Ishikawa (cell line): ENCODE data around the gene PLCB1.

Experiments used
- CEBPB ChIP-seq: IDR thresholded peaks from 2 replicates; pipeline ENCODE4 v1.6.1; 2012
- CREB1 ChIP-seq: IDR thresholded peaks from 2 replicates; pipeline ENCODE4 v1.6.1; 2012; ENCODE audit warnings: low read depth
- EGR1 ChIP-seq: IDR thresholded peaks from 2 replicates; pipeline ENCODE4 v1.6.1; 2012
- EP300 ChIP-seq: IDR thresholded peaks from 2 replicates; pipeline ENCODE4 v1.6.1; 2012; ENCODE audit warnings: borderline replicate concordance
- FOXM1 ChIP-seq: IDR thresholded peaks from 2 replicates; pipeline ENCODE4 v1.6.1; 2012; ENCODE audit warnings: low read depth, borderline replicate concordance
- NFIC ChIP-seq: IDR thresholded peaks from 2 replicates; pipeline ENCODE4 v1.6.1; 2012
- RAD21 ChIP-seq: IDR thresholded peaks from 2 replicates; pipeline ENCODE4 v1.6.1; 2012; ENCODE audit warnings: low read depth
- TAF1 ChIP-seq: IDR thresholded peaks from 2 replicates; pipeline ENCODE4 v1.6.1; 2012; ENCODE audit warnings: low read depth, mild to moderate bottlenecking
- TCF12 ChIP-seq: IDR thresholded peaks from 2 replicates; pipeline ENCODE4 v1.6.1; 2012; ENCODE audit warnings: low read depth
- TEAD4 ChIP-seq: IDR thresholded peaks from 2 replicates; pipeline ENCODE4 v1.6.1; 2012
- YY1 ChIP-seq: IDR thresholded peaks from 2 replicates; pipeline ENCODE4 v1.6.1; 2012; ENCODE audit warnings: low read depth
- ZBTB7A ChIP-seq: IDR thresholded peaks from 2 replicates; pipeline ENCODE4 v1.6.1; 2012; ENCODE audit warnings: low read depth
- TF ChIP-seq, protein P1 (sequence below): IDR thresholded peaks from 2 replicates; pipeline ENCODE4 v1.6.1; 2012; ENCODE audit warnings: low read depth, mild to moderate bottlenecking
- TF ChIP-seq, protein P2 (sequence below): IDR thresholded peaks from 2 replicates; pipeline ENCODE4 v1.6.1; 2012
- TF ChIP-seq, protein P3 (sequence below): IDR thresholded peaks from 2 replicates; pipeline ENCODE4 v1.6.1; 2012

The PLCB1 gene

GRCh38 chr20:8175741-8176675, 43.9 kb downstream of the PLCB1 start:
- TF ChIP-seq CEBPB (no peak), FOXM1 (no peak), RAD21 (no peak), NFIC (no peak), TAF1 (no peak), YY1 (no peak)
- TF ChIP-seq, protein P1, sequence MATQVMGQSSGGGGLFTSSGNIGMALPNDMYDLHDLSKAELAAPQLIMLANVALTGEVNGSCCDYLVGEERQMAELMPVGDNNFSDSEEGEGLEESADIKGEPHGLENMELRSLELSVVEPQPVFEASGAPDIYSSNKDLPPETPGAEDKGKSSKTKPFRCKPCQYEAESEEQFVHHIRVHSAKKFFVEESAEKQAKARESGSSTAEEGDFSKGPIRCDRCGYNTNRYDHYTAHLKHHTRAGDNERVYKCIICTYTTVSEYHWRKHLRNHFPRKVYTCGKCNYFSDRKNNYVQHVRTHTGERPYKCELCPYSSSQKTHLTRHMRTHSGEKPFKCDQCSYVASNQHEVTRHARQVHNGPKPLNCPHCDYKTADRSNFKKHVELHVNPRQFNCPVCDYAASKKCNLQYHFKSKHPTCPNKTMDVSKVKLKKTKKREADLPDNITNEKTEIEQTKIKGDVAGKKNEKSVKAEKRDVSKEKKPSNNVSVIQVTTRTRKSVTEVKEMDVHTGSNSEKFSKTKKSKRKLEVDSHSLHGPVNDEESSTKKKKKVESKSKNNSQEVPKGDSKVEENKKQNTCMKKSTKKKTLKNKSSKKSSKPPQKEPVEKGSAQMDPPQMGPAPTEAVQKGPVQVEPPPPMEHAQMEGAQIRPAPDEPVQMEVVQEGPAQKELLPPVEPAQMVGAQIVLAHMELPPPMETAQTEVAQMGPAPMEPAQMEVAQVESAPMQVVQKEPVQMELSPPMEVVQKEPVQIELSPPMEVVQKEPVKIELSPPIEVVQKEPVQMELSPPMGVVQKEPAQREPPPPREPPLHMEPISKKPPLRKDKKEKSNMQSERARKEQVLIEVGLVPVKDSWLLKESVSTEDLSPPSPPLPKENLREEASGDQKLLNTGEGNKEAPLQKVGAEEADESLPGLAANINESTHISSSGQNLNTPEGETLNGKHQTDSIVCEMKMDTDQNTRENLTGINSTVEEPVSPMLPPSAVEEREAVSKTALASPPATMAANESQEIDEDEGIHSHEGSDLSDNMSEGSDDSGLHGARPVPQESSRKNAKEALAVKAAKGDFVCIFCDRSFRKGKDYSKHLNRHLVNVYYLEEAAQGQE = no peak

DNA sequence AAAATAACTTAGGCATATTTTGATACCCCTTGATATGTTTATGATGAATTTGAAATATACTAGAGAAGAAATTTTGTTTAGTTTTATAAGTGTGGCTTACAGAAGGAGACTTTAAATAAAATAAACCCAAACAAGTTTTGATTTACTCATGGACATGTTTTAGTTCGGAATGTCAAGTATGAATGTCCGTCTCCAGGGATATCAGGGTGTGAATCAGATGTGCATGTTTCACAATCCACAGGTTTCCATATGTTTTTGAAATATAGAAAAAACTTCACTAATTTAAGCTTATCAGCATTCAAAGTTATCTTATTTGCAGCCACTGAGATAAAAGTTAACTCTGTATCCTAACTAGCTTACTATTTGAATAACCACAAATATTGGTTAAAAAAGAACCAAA, 51.5 kb downstream of the PLCB1 start:
- TF ChIP-seq, protein P1 = no peak
- no peak for TF ChIP-seq TCF12
- no peak for TF ChIP-seq ZBTB7A
- no peak for TF ChIP-seq CREB1
- no peak for TF ChIP-seq FOXM1
- no peak for TF ChIP-seq TAF1
- TF ChIP-seq, protein P2, sequence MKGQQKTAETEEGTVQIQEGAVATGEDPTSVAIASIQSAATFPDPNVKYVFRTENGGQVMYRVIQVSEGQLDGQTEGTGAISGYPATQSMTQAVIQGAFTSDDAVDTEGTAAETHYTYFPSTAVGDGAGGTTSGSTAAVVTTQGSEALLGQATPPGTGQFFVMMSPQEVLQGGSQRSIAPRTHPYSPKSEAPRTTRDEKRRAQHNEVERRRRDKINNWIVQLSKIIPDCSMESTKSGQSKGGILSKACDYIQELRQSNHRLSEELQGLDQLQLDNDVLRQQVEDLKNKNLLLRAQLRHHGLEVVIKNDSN = no peak
- no peak for TF ChIP-seq EP300
- no peak for TF ChIP-seq TEAD4
- no peak for TF ChIP-seq NFIC
- TF ChIP-seq EGR1 = no peak
- no peak for TF ChIP-seq CEBPB
- TF ChIP-seq, protein P3, sequence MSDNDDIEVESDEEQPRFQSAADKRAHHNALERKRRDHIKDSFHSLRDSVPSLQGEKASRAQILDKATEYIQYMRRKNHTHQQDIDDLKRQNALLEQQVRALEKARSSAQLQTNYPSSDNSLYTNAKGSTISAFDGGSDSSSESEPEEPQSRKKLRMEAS = no peak
- TF ChIP-seq YY1 = no peak
- no peak for TF ChIP-seq RAD21

DNA sequence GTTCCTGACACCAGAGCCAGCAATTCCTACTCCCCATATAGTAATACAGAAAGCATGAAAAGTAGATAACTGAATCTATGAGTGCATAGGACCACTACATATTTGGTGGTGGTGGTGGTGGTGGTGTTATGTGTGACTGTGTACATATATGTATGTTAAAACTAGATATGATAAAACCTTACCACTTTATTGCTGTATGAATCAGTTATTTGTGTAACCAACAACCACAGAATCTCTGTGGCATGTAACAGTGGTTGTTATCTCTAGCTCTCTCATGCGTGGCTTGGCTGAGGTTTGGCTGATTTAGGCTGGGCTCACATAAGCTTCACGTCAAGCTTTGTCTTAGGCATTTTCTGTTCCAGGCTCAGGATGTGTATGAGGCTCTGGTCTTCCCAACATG, 55.7 kb downstream of the PLCB1 start:
- TF ChIP-seq, protein P1 = no peak
- no peak for TF ChIP-seq TAF1
- no peak for TF ChIP-seq CREB1
- TF ChIP-seq RAD21 = no peak
- TF ChIP-seq FOXM1 = no peak
- TF ChIP-seq EP300 = no peak
- no peak for TF ChIP-seq TCF12
- TF ChIP-seq TEAD4 = no peak
- TF ChIP-seq NFIC = no peak
- TF ChIP-seq EGR1 = no peak
- TF ChIP-seq, protein P2 = no peak
- TF ChIP-seq, protein P3 = no peak
- no peak for TF ChIP-seq YY1
- TF ChIP-seq CEBPB = no peak
- no peak for TF ChIP-seq ZBTB7A
